Activated CD8-positive, alpha-beta memory T cell treated with anti-CD3 and anti-CD28 coated beads, Interleukin-2, amount 50 U/mL, for 48 hours (primary cell): ENCODE measurements around the gene STX1B.
"Not testable (repeated sequence)": the region's sequence is repeated elsewhere in the genome, so short reads cannot be mapped to it uniquely, and the experiment has no call there.

Source experiments
- DNase-seq: peaks from one replicate; pipeline ENCODE4 v3.0.0-alpha.2; 2020

Gene STX1B

DNA sequence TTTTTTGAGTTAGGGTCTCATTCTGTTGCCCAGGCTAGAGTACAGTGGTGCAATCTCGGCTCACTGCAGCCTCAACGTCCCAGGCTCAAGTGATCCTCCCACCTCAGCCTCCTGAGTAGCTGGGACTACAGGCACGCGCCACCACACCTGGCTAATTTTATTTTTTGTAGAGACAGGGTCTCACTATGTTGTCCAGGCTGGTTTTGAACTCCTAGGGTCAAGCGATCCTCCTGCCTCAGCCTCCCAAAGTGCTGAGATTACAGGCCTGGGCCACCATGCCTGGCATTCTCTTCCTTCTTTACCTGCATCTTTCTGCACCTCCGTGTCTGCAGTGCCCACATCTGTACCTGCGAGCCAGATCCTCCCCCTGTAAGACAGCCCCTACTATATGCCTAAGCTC, 1.4 kb upstream of the STX1B start:
- DNase-seq = not testable (repeated sequence)

DNA sequence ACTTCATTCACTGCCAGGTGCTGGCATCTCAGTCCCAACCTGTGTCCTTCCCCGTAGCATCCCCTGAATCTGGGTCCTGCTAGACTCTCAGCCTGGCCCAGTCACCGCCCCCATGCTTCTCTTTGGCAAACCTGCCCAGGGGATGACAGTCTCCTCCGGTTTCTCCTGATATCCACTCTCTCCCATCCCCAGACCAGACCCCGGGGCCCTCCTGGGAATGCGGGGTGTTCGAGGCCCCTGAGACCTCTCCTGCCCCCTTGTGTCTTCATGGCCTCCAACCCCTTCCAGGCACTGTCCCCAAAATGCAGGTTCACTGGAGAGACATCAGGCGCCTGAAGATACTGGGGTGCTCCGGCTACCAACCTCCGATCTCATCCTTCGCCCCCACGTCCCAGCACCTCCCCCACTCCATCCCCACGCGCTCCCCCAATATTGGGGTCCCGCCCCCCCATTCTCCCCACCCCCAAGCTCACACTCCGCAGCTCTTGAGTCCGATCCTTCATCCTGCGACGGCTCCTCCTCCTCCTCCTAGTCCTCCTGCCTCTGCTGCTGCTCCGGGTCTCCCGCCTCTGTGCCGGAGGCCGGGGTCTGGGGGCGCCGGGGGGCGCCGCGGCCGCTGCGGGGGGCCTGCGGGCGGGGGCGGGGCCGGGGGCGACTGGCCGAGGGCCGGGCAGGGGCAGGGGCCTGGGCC, 399 bp downstream of the STX1B start:
- no peak for DNase-seq

DNA sequence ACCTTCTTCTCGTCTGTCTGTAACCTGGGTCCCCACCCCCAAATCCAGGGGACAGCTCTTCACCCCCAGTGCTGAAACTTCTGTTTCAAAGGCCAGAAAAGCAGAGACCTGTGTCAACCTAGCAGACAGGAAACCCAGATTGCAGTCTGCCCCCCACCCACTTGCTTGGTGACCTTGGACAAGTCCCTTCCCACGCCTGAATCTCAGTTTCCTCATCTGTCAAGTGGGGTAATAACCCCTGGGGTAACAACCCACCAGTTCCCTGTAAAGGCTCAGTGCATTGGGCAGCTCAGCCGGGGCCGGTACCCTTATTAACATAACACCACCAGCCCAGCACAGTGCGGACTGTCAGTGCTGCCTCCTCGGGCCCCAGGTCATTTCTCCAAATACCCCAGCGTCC, 1.3 kb downstream of the STX1B start:
- DNase-seq = no peak

DNA sequence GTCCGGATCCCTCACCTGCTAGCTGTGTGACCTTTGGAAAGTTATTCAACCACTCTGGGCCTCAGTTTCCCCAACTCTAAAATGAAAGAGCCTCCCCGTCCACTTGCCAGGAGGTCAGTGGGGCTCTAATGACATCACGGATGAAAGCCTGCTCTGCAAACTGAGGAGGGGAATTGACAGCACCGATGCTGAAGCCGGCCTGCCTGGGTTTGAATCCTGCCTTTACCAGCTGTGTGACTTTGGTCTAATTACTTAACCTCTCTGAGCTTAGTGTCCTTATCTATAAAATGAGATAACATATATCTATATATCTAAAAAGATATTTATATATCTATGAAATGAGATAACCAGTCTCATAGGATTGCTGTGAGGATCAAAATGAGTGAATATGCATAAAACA, 1.9 kb downstream of the STX1B start:
- DNase-seq = no peak

DNA sequence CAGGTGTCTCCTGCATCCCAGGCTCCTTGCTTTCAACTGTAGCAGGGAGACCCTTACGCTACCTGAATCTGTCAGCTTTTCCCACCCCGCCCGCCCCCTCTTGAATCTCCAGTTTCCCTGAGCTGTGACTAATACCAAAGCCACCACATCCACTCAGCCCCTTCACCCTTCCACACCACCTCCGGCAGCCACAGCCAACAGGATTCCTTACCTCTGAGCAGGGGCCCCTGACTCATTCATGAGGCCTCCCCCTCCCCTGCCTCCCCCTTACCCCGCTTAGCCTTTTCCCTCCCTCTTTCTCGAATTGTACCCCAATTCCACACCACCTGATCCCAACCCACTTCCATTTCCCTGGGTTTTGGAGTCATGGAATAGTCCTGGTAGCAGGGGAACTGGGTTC, 2.3 kb downstream of the STX1B start:
- DNase-seq = no peak

DNA sequence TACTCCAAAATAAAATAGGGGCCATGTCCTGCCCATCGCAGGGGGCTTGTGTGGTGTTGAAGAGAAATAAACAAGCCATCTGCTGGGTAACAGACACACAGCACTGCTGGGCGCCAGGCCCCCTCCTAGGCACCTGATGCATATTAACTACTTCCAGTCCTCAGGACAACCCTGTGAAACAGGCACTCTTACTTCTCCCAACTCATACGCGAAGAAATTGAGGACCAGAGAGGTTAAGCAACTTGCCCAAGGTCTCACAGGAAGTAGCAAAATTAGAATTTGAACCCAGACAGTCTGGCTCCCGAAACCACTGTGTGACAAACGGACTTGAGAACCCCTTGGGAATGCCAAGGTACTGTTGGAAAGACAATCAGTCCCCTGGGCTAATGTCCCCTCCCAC, 2.8 kb downstream of the STX1B start:
- no peak for DNase-seq

DNA sequence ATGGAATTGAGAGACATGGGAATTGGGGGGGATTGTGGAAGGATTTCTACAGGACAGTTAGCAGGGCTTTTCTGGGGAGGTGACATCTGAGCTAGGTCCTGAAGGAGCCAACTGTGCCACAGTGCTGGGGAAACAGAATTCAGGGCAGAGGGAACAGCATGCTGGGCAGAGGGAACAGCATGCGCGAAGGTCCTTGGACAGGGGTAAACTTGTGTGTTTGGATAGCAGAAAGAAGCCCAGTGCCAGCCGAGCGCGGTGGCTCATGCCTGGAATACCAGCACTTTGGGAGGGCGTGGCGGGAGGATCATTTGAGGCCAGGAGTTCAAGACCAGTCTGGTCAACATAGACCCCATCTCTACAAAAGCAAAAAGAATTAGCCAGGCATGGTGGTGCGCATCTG, 3.8 kb downstream of the STX1B start:
- no peak for DNase-seq

DNA sequence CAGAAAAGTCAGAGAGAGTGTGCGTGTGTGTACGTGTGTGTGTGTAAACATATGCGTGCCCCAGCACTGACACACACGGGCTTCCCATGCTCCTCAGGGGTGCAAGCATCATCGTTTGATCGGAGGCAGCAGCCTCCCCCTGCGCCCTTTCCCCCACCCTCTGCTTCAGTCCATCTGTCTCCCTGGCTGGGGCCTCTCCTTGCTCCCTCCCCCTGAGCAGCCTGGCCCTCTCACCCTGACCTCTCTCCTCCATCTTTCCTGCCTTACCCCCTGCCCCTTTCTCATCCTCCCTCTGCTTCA, 4.4 kb downstream of the STX1B start:
- no peak for DNase-seq

DNA sequence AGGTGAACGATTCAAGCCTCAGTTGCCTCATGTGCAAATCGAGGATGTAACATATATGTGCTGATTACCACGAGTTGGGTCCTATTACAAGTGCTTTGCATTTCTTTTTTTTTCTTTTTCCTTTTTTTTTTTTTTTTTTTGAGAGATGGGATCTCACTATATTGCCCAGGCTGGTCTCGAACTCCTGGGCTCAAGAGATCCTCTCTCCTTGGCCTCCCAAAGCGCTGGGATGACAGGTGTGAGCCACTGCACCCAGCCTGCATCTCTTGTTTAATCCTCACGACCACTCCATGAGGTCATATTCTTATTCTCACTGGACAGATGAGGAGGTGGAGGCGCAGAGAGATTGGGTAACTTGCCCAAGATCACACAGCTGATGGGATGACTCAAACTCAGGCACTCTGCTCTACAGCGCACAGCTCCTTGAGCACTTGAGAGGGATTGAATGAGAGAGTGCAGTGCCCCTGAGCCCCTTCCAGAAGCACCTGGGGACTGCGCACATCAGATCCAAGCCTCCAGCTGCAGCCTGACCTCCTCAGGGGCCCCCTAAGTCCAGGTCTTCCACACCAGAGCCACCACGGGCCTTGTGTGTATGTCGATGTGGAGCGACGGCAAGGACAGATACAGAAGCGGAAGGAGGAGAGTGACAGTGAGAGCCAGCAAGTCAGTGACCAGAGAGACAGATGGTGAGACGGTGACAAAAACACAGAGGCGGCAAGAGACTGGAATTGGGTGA, 4.9 kb downstream of the STX1B start:
- DNase-seq = no peak

DNA sequence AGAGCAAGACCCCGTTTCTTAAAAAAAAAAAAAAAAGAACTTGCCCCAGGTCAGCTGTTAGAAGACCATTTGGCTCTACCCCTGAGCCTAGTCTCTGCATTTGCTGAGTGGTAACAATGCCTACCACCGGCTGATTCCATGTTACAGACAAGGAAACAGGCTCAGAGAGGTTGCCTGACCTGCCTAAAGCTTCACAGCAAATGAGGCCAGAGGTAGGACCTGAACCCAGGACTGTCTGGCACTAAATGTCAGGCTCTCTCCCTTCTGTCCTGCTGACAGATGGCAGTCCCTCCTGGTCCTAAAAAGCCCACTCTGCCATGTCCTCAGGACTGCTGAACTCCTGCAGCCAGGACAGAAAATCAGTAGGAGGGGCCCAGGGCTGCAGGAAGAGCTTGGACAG, 5.8 kb downstream of the STX1B start:
- no peak for DNase-seq

DNA sequence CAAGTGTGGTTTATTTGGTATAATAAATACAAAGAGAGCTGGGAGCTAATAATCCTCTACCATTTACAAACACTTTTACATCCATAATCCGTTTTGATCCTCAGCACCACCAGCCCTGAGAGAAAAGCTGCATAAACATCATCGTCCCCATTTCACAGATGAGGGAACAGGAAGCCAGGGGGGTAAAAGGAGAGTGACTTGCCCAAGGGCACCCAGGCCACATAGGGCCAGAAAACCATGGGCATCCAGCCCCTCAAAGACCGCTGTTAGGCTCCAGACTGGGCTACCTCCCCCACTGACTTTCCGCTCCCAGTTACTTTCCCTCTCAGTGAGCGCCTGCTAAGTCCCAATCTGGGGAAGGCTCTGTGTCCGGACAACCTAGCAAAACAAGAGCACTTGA, 6.7 kb downstream of the STX1B start:
- DNase-seq = no peak

DNA sequence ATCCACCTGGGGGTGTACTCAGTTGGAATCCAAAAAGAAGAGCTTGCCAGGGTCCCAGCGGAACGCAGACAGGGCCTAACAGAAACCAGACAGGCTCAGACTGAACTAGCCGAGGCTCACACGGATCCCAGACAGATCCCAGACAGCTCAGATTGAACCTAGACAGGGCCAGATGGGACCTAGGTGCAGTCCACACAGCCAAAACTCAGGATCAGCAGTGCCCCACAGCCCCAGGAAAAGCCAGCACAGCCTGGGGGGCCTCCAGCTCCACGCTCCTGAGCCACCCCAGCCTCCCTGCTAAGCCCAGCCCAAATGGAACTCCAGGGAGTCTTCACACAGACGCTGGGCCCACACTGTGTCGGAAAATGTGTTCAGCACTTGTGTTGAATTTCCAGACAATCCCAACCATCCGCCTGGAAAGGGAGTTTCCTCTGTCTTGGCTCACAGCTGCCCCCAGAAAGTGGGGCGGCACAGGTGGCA, 7.5 kb downstream of the STX1B start:
- DNase-seq = no peak

DNA sequence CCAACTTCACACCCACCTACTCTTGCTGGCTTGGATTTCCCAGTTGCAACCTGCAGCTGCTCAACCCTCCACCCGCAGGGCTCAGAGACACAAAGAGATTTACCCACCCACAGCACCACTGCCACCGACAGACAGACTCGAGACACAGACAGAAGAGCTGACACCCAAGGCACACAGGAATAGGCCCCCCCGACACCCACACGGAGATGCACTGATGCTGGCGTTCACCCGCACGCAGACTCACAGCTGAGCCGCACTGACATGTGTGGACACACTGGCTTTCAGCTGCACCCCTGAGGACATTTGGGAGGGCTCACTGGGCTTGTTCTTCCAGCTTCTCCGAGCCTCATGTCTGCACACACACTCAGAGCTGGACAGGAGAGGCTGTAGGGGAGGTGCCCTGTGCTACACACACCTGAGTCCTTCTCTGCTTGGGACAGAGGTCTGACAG, 8.2 kb downstream of the STX1B start:
- DNase-seq = no peak

DNA sequence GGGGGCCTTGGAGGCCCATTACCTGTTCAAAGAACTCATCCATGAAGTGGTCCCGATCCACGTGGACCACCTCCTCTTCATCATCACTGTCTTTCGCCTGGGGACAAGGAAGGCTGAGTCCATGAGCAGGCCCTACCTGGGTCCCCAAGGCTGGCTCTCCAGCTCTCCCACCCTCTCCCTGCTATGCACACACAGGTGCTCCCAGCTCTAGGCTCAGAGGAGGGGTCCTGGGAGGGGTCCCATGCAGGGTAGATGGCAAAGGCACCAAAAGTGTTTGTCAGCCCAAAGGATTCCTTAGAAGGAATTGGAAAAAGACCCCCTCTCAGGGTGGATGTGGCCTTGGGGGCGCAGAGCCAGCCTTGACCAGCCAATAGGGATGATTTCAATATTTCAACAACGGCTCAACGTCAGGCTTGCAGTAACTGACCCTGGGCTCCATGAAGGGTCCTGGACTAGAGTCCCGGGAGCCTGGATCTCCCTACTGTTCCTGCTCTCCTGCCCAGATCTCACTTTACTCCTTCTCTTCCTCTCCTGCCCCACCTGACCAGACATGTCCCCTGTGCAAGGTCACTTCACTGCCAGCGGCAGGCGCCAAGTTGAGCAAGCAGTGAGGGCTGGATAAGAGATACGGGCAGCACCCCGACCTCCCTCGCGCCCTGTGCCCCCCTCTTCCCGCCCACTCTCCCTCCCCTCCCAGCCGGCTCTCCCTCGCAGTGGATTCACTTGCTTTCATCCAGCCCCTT, 8.8 kb downstream of the STX1B start:
- DNase-seq = no peak

DNA sequence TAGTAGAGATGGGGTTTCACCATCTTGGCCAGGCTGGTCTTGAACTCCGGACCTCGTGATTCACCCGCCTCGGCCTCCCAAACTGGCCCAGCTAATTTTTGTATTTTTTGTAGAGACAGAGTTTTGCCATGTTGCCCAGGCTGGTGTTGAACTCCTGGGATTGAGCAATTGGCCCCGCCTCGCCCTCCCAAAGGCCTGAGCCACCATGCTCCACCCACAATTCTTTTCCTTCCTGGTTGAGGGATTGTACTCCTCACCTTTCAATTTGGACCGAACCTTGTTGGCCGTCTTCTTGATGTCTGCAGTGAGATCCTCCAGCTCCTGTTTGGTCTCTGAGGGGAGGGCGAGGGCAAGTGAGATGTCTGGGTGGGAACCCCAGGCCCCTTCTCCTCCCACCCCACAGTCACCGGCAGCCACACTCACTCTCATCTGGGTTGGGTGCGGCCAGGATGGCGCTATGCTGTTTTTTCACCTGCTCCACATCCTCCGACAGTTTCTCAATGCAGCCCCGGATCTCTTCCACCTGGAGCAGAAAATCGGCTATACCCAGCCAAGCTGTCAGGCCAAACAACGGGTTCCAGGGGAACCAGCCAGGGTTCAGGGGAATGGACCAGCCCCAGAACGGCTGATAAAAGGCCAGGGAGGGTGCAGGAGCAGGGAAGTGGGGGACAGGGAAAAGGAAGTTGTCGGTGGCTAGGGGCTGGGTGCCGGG, 9.6 kb downstream of the STX1B start:
- no peak for DNase-seq

DNA sequence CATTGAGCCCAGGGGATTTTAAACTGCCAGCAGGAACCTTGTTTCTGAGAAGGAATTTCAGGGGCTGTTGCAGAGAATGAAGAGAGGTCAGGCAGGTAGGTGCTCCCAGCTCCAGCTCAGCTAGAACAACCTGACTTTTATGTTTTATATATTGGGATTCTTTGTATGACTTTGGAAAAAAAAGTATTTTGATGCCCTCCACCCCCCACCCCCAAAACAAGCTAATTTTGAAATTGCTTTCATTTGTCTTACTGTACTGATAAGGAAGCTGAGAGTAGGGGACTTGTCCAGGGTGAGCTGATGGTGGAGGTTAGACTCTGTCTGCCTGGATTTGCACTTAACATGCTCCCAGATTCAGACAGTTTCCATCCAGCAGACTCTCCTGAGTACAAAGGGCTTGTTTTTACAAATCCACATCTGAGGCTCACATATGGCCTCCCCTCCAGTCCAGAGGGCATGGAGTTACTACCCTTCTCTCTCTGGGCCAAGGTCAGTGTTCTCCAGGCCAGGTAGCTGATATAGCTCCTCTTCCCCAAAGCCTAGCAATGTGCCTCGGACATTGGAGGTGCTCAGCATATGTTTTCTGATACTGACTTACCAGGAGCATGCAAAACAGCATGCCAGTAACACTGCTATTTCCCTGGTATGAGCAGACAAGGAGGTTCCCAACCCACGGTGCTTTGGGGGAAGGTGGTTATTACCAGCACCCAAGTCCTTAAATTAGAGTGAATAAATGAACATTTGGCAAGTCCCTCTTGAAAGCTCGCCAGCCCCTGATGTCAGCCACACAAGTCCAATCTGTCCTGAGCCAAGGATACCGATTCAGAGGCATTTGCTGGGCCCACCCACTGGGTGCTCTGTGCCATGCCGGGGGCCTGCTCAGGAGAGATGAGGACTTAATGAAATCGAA, 11.3 kb downstream of the STX1B start:
- no peak for DNase-seq

DNA sequence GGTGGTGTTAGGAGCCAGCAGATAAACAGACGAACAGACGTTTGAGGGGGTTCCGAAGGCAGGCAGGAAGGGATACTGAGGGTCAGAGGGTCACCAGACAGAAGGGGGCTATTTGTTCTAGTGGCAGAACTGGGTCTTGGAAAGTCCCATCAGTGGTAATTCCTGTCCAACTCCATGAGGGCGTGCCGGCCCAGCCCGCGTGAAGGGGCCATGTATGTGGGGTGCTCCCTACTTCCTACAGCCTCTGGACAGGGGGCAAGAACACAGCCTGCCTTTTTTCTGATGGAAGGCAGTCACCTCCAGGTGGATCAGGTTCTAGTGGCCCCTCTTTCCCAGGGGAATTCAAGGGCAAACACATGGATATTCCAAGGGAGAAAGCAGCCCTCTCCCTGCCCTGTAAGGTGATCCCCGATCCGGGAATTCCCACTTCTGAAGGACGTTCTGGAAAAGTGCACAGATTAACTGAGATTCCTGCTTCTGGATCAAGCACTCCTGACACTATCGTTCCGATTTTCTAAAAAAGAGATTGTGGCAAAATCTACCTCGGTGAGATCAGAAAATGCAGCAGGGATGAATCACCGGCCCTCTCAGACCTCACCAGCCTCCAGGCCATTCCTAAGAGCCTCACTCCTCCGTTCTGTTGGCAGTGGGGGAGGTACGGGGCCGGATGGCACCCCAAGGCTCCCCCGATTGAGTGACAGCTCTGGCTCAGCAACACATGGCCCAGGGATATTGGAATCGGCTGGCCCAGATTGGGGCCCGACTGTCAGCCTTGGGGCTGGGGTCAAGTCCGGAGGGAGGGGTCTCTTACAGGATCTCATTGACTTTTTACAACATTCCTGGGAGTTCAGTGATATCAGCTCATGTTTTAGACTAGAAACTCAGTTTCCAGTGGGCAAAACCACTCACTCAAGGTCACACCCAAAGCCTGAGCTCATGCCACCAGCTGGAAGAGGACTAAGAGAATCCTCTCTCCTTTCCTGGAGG, 12.4 kb downstream of the STX1B start:
- DNase-seq = no peak

DNA sequence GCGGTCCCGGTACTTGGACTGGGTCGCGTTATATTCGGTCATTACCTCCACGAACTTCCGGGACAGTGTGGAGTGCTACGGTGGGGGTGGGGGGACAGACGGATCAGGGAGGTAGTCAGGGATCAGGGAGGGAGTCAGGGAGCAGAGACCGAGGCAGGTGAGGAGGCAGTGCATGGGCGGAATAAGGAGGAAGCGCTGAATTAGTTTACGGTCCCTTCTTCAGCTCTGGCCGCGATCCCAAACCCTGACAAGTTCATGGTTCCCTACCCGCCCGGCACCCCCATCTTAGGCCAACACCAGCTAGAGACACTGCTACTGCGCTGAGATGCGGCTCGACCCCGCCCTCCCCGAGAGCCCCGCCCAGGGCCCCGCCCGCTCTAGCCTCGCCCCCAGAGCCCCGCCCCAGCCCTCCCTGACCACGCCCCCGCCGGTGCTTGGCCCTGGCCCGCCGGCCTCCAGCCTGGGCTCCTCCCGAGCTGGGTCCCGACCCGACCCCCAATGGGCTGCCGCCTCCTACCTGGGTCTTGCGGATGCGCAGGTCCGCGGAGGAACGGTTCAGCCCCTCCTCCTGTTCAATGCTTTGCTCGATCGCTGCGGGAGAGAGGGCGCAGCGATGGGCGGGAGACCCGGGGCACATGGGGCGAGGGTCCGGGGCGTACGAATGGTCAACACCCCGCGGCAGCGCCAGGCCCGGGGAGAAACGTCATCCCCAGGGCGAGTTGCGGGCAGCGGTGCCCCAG, 13.3 kb downstream of the STX1B start:
- DNase-seq = peak; percentile 91

DNA sequence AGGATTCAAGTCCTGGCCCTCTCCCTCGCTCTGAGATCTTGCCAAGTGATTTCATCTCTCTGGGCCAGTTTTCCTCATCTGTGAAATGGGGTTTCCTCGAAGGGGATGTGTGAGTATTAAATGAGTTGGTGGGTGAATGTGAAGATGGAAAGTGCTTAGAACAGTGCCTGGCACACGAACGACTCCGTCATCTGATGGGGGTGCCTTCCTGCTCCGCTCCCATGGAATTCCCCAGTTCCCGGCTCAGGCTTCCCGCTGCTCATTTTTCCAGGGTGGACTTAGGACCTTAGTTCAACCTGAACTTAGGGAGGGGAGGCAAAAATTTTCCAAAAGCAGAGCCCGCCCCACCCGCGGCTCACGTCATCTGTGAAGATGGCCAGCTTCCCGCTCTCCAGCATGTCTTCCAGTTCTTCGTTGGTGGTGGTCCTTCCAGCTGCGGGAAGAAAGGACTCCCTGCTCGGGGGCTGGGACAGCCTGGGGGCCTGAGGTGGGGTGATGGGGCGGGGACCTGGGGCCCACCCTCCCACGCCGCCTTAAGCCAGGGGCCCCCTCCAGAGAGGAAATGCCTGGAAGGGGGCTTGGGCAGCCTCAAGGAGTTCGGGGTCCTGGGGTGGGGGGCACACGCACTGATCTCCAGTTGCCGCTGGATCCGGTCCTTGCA, 14.0 kb downstream of the STX1B start:
- no peak for DNase-seq

DNA sequence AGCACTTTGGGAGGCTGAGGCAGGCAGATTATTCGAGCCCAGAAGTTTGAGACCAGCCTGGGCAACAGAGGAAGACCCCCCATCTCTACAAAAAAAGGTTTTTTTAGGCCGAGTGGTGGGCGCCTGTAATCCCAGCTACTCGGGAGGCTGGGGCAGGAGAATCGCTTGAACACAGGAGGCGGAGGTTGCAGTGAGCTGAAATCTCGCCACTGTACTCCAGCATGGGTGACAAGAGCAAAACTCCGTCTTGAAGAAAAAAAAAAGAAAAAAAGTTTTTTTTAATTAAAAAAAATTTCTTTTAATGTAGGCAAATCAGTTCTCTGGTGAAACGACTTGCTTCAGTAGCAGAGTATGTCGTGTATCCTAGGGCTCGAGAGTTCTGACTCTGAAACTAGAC, 14.5 kb downstream of the STX1B start:
- DNase-seq = no peak
